ENCODE measurements around the gene NRCAM.

- TF ChIP-seq ZFP3 (CRISPR knock-in tag; IDR thresholded peaks at IDR 0.05) (no peak), ISL1 (CRISPR knock-in tag; IDR thresholded peaks at IDR 0.05) (no peak), OSR1 (CRISPR knock-in tag; IDR thresholded peaks at IDR 0.05) (no peak), PATZ1 (CRISPR knock-in tag; IDR thresholded peaks at IDR 0.05; ENCODE audit: borderline replicate concordance) (no peak), PPARA (CRISPR knock-in tag; IDR thresholded peaks at IDR 0.05; ENCODE audit: borderline replicate concordance) (no peak), ZNF565 (CRISPR knock-in tag; conservative IDR thresholded peaks at IDR 0.05; ENCODE audit: low read depth) (no peak), CREB5 (CRISPR knock-in tag; IDR thresholded peaks at IDR 0.05; ENCODE audit: low read depth) (no peak), ZFP30 (CRISPR knock-in tag; IDR thresholded peaks at IDR 0.05) (no peak), BACH2 (CRISPR knock-in tag; IDR thresholded peaks at IDR 0.05; ENCODE audit: borderline replicate concordance) (no peak), ARNTL (CRISPR knock-in tag; IDR thresholded peaks at IDR 0.05; ENCODE audit: borderline replicate concordance, low read depth) (no peak), ZC3H10 (CRISPR knock-in tag; IDR thresholded peaks at IDR 0.05) (no peak), TCF4 (CRISPR knock-in tag; IDR thresholded peaks at IDR 0.05; ENCODE audit: borderline replicate concordance) (no peak), TOX (CRISPR knock-in tag; IDR thresholded peaks at IDR 0.05; ENCODE audit: borderline replicate concordance) (no peak), RARB (CRISPR knock-in tag; IDR thresholded peaks at IDR 0.05) (no peak)
Observed at GRCh38 chr7:108251700-108252099, 204.5 kb downstream of the NRCAM start.
